OCI-LY1 (cell line): ENCODE measurements around the gene COL25A1.

Experiments
- EZH2 ChIP-seq: fragments of 200-600 bp; sonication (generic), shearing (Covaris generic); IDR thresholded peaks from 2 replicates; pipeline ENCODE4 v1.8.0; 2017; ENCODE audit warnings: borderline replicate concordance, mixed run types, mild to moderate bottlenecking, antibody characterized with exemption, low read length, moderate library complexity, mixed read lengths
- TF ChIP-seq, protein P1 (sequence below): fragments of 200-600 bp; sonication (generic), shearing (Covaris generic); IDR thresholded peaks from 2 replicates; pipeline ENCODE4 v1.5.1; 2017; ENCODE audit warnings: mild to moderate bottlenecking, antibody characterized with exemption, low read length, moderate library complexity, mixed read lengths

DNA sequence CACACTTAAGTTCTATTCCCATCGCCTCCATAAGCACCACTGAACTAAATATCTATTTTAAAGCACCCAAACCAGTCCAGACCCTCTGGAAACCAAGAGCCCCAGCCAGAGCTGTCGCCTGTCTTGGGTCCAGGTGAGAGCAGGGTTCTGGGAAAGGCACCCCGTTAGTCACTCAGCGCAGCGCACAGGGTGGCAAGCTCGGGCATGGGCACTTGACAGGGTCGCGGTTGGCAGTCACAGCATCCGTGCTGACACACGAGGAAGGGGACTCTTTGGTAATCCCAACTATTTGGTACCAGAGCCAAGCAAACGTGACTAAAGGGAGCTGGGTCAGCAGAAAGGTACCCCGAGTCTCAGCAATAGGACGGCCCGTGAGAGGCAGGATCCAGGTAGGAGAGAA, 515.4 kb downstream of the COL25A1 start:
- TF ChIP-seq, protein P1, sequence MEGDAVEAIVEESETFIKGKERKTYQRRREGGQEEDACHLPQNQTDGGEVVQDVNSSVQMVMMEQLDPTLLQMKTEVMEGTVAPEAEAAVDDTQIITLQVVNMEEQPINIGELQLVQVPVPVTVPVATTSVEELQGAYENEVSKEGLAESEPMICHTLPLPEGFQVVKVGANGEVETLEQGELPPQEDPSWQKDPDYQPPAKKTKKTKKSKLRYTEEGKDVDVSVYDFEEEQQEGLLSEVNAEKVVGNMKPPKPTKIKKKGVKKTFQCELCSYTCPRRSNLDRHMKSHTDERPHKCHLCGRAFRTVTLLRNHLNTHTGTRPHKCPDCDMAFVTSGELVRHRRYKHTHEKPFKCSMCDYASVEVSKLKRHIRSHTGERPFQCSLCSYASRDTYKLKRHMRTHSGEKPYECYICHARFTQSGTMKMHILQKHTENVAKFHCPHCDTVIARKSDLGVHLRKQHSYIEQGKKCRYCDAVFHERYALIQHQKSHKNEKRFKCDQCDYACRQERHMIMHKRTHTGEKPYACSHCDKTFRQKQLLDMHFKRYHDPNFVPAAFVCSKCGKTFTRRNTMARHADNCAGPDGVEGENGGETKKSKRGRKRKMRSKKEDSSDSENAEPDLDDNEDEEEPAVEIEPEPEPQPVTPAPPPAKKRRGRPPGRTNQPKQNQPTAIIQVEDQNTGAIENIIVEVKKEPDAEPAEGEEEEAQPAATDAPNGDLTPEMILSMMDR, result no peak
- no peak for TF ChIP-seq EZH2
